Measurements from ENCODE around the gene COL8A1. TPM values are rescaled to one million over a fixed set of nuclear protein-coding genes. Genes with fewer than 3 reads are reported as not detected.

COL8A1 gene
- total and polyA plus RNA-seq, 3 donors from 2014 or later: 1.1 to 11.5 (median 1.3) TPM

GRCh38 chr3:99627062-99627826 lies 11.2 kb upstream of the COL8A1 start:
- Histone ChIP-seq H3K27ac (no peak overlapping the region), H3K4me1 (no peaks in the 10 kb centered on the region), H3K27me3 (no peaks in the 10 kb centered on the region), H3K36me3 (ENCODE audit: low read depth, missing control alignments) (no peaks in the 10 kb centered on the region), H3K4me3 (no peak overlapping the region), H3K9me3 (no peaks in the 10 kb centered on the region)
- TF ChIP-seq, protein P1, sequence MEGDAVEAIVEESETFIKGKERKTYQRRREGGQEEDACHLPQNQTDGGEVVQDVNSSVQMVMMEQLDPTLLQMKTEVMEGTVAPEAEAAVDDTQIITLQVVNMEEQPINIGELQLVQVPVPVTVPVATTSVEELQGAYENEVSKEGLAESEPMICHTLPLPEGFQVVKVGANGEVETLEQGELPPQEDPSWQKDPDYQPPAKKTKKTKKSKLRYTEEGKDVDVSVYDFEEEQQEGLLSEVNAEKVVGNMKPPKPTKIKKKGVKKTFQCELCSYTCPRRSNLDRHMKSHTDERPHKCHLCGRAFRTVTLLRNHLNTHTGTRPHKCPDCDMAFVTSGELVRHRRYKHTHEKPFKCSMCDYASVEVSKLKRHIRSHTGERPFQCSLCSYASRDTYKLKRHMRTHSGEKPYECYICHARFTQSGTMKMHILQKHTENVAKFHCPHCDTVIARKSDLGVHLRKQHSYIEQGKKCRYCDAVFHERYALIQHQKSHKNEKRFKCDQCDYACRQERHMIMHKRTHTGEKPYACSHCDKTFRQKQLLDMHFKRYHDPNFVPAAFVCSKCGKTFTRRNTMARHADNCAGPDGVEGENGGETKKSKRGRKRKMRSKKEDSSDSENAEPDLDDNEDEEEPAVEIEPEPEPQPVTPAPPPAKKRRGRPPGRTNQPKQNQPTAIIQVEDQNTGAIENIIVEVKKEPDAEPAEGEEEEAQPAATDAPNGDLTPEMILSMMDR (IDR thresholded peaks at IDR 0.05): no peak
- no peak for TF ChIP-seq POLR2A (IDR thresholded peaks at IDR 0.05)
- DNase-seq: no peak
- 64 to 66% methylated on average over 4 of the region's 4 CpGs for WGBS, 2 donors
- intact Hi-C loops (cut with DNase I; ENCODE audit: low total_unique reads): no loop called here

DNA sequence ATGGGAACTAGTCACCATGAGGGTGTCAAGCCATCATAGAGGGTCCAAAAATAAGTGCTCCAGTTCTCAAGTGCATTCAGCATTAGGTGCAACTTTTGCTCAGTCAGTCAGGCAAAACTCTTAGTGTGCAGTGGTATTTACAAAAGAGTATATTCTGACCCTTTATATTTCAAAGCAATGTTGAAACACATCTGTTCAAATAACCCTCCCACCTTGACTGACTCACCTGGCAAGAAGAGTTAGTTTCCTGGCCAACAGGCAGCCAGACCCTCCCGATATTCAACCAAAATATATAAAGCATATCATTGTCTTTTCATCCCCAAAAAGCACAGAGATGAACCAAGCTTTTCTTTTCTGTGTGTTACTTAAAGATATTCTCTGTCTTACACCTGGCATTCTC lies 7.6 kb upstream of the COL8A1 start:
- H3K4me3 ChIP-seq: no peak overlapping the region
- H3K9me3 ChIP-seq: no peaks in the 10 kb centered on the region
- no peaks in the 10 kb centered on the region for H3K4me1 ChIP-seq
- DNase-seq: no peak
- H3K36me3 ChIP-seq (ENCODE audit: low read depth, missing control alignments): no peaks in the 10 kb centered on the region
- WGBS, 2 donors: 83 to 87% methylated on average over 1 of the region's 1 CpG
- intact Hi-C loops (cut with DNase I; ENCODE audit: low total_unique reads): no loop called here
- TF ChIP-seq POLR2A (IDR thresholded peaks at IDR 0.05): no peak
- TF ChIP-seq, protein P1 (IDR thresholded peaks at IDR 0.05): no peak
- H3K27me3 ChIP-seq: no peaks in the 10 kb centered on the region
- H3K27ac ChIP-seq: no peak overlapping the region

DNA sequence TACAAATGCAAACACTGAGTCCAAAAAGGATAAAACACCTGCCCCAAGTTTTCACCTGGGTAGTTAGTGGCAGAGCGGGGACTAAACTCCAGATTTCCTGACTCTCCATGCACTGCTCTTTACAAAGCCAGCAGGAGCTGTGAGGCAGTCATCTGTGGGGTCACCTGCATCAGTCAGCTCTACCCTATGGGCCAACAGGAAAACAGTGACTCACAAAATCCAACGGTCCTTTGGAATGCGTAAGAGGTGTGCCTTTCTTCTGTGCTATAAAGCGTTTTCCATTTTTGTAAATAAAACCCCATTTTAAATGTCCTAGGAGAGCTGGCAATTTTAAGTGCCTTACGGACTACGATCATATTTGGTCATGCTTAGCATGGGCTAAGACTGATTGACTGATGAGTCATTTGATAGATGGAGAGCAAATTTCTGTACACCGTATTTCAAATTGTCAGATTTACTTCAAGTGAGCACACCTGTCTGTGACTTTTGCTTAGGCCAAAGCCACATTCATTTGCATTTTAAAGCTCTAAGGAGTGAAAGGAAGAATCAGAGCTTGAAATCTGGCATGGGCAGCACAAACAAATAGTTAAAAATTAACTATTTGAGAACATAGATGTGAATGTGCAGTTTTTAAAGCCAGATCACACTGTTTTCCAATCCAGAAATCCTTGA lies 4.4 kb upstream of the COL8A1 start:
- H3K4me1 ChIP-seq: no peaks in the 10 kb centered on the region
- no peak overlapping the region for H3K4me3 ChIP-seq
- H3K9me3 ChIP-seq: no peaks in the 10 kb centered on the region
- H3K27me3 ChIP-seq: no peaks in the 10 kb centered on the region
- DNase-seq: no peak
- H3K27ac ChIP-seq: no peak overlapping the region
- TF ChIP-seq, protein P1 (IDR thresholded peaks at IDR 0.05): no peak
- no peak for TF ChIP-seq POLR2A (IDR thresholded peaks at IDR 0.05)
- 82% methylated on average over 7 of the region's 7 CpGs for WGBS, 2 donors
- no peaks in the 10 kb centered on the region for H3K36me3 ChIP-seq (ENCODE audit: low read depth, missing control alignments)
- intact Hi-C loops (cut with DNase I; ENCODE audit: low total_unique reads): no loop called here

GRCh38 chr3:99634881-99635280 lies 3.5 kb upstream of the COL8A1 start:
- no peak for DNase-seq
- TF ChIP-seq POLR2A (IDR thresholded peaks at IDR 0.05): no peak
- TF ChIP-seq, protein P1 (IDR thresholded peaks at IDR 0.05): no peak
- intact Hi-C loops (cut with DNase I; ENCODE audit: low total_unique reads): no loop called here
- H3K27me3 ChIP-seq: no peaks in the 10 kb centered on the region
- 79 to 88% methylated on average over 1 of the region's 1 CpG for WGBS, 2 donors
- no peaks in the 10 kb centered on the region for H3K4me1 ChIP-seq
- no peak overlapping the region for H3K27ac ChIP-seq
- no peaks in the 10 kb centered on the region for H3K9me3 ChIP-seq
- H3K4me3 ChIP-seq: no peak overlapping the region
- H3K36me3 ChIP-seq (ENCODE audit: low read depth, missing control alignments): no peaks in the 10 kb centered on the region

All from testis (tissue), 3 donors.